ENCODE results near the gene MED13L. TPM values are rescaled to one million over a fixed set of nuclear protein-coding genes. Genes with fewer than 3 reads are reported as not detected.
A peak's percentile ranks its signal among the peaks of the same experiment; 100 is the strongest.
"Not testable (repeated sequence)": the region's sequence is repeated elsewhere in the genome, so short reads cannot be mapped to it uniquely, and the experiment has no call there.

Gene MED13L
- total RNA-seq, 1 donor from 2014 or later, result 69.3 TPM

DNA sequence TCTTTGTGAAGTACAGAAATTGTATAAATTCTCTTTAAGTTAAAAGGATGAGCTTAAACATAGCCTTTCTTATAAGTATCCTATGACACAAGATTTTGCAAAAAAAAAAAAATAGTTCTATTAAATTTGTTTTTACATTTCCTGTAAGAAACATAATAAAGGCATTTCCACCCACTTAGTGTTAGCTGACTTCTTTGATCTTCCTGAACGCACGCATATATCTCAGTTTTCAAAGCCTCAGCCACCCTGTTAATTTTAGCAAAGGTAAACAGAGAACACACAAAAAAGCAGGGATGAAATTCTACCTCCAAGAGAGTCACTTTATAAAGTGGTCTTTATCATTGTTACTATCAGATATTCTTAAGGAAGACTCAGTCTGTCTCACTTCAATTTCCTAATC, 277.9 kb downstream of the MED13L start:
- ATAC-seq, result no peak

GRCh38 chr12:115998794-115999478, 278.6 kb downstream of the MED13L start:
- ATAC-seq, result no peak

DNA sequence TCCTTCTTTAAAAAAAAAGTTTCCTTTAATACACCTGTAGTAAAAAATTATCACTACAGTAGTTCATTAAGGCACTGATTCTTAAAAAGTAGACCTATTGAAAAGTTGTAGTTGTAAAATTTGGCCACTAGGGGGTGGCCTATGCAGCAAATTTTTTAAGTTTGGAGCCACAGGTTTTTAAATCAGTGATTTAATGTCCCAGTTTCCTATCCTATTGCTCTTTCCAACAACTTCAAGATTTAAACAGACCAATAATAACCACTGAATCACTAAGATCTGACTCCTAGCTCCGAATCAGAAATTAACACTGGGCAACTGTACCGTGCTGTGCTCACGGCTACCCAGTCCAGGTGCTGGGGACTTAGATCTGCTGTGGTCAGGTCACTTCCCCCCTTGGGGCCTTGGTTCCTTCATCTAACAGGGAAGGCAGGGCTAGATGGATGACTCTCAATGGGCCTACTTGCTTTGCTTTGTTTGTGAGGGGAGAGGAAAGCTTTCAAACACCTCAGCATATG, 279.3 kb downstream of the MED13L start:
- ATAC-seq, result peak; percentile 38

DNA sequence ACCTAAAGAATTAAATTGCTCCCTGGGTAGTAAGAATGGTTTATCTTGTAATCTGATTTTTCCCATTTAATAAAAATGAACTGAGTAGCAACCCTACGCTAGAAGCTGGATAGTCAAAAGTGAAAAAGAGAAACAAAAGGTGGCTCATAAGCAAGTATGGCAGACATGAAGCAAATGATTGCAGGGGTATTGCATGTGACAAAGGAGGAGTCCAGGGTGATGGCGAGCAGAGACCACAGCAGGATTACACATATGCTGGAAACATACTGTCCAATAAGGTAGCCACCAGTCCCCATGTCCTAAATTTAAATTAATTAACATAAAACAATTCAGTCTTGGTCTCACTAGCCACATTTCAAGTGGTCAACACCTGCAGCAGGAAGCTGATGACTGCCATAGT, 283.8 kb downstream of the MED13L start:
- ATAC-seq, result no peak

DNA sequence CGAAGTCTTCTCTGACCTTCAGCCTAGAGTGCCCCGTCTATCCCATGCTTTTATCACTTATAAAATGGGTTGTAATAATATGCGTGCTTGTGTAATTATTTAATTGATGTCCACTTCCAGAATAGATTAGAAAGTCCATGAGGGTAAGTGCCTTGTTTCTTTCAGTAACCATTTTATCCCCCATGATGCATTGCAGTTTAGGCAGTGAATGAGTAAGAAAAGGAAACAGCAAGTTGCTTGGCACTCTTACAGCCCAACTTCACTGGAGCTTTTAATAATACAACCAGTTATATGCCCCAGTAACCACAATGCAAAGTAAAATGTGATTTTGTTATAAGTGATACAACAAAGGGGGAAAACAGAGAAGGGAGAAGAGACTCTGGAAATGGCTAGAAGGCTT, 287.3 kb downstream of the MED13L start:
- ATAC-seq, result no peak

GRCh38 chr12:115988625-115989563, 288.6 kb downstream of the MED13L start:
- no peak for ATAC-seq

- ATAC-seq, result no peak
Measured at GRCh38 chr12:115988212-115988611, 289.3 kb downstream of the MED13L start.

DNA sequence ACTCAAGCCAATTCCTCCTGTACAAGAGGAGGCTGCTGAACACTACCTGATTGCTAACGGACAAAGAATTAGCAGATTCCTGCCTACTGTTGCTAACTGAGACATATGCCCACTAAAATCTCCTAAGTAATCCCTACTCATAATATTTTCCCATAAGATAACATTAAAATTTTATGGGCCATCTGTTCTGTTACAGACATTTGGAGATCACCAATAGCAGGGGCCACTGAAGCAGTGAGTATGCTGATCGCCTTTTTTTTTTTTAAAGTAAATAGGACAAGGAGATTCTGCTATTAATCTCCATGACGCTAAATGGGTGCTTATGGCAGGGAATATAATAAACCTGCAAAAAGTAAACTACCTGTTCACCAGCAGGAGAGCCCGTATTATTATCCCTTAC, 292.9 kb downstream of the MED13L start:
- no peak for ATAC-seq

DNA sequence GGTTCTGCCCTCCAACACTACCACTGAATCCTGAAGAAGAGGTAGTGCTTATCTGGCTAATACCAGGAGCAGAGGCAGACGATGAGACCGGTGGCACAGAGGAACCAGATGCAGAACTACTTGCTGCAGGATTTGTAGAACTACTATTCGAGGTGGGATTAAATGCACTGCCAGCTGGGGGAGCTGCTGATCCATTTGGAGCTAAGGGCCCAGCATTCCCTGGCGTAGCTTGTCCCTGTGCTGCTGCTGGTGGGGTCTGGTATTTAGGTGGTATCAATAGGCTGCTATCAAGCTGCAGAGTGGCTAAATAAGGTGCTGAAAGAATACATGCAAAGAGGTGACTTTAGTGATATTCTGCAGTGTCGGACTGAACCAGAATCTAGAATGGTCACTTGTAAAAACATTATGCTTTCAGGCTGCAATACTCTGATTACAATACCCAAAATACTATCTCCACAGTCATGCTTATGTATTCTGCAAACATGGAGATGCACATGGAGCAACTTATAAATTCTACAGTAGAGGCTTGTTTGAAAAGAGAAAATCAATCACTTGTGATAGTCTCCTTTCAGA, 294.2 kb downstream of the MED13L start:
- ATAC-seq, result no peak

DNA sequence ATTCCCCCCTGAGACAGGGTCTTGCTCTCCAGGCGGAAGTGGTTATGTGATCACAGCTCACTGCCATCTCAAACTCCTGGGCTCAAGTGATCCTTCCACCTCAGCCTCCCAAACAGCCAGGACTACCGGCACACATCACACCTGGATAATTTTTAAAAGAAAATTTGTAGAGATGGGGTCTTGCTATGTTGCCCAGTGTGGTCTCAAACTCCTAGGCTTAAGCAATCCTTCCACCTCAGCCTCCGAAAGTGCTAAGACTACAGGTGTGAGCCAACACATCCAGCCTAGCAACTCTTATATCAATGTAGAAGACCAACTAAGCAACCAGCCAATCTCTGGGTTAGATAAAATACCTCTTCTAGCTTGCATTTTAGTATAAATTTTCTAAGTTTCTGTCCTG, 297.2 kb downstream of the MED13L start:
- ATAC-seq, result no peak

- ATAC-seq, result no peak
Measured at GRCh38 chr12:115979851-115980250, 297.6 kb downstream of the MED13L start.

DNA sequence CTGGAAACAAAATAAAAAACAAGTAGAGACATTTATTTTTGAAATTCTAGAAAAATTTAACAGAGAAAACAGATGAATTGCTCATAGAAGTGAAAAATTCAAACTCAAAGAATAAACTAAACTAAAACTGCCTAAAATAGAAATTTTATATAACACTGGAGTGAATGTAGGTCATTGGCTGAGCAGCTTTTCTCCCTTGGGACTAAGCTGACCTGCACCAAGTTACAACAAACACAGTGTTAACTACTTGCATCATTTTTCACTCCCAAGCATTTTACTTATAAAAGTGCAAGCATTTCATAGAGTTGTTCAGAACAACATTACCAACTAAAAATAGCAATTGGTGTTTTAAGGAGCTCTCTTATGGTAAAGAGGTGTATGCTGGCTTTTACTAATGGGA, 298.1 kb downstream of the MED13L start:
- ATAC-seq, result no peak

DNA sequence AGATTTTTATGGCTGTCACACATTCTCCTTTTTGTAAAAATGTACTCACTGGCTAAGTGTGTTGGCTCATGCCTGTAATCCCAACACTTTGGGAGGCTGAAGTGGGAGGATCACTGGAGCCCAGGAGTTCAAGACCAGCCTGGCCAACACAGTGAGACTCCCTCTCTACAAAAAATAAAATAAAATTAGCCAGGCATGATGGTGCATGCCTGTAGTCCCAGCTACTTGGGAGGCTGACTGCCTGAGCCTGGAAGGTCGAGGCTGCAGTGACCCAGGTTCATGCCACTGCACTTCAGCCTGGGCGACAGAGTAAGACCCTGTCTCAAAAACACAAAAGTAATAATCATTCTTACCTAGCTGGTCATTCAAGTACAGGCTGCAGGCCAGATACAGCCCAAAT, 300.7 kb downstream of the MED13L start:
- not testable (repeated sequence) for ATAC-seq

DNA sequence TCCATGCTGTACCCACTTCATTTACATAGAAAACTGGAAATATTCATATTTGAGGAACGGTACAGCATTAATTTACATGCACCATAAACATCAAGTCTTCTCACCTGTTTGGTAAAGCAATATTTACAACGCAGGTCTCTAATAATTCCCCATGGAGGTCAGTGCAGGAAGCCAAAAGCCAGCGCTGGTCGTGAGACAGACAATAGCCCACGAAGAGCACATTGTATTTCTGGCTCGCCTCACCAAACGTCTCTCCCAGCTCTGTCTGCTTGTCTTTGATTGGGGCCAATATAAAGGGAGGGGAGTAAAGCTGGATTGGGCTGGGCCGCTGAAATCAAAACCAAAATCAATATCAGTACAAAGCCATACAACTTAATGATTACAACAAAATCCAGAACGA, 302.1 kb downstream of the MED13L start:
- ATAC-seq, result no peak

GRCh38 chr12:115973968-115974724, 303.3 kb downstream of the MED13L start:
- ATAC-seq, result no peak

- no peak for ATAC-seq
Measured at GRCh38 chr12:115973066-115973465, 304.4 kb downstream of the MED13L start.

DNA sequence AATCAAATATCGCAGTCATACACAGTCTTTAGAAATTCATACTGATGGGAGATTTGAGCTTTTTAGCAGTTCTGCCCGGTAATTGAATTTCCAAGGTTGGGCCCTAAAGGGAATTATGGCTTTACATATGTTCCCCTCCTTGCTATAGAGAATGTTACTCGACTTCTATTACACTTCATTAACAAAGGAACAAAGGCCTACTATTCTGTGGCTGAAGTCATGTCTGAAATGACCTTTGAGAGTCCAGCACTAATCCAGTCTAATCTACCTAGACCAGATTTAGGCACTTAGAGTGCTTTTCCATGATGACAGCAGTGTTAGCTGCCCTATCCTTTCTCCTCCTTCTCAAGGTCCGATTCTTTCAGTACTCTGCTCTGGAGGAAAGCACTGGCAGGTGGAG, 305.3 kb downstream of the MED13L start:
- no peak for ATAC-seq

GRCh38 chr12:115968211-115968610, 309.3 kb downstream of the MED13L start:
- ATAC-seq, result no peak

DNA sequence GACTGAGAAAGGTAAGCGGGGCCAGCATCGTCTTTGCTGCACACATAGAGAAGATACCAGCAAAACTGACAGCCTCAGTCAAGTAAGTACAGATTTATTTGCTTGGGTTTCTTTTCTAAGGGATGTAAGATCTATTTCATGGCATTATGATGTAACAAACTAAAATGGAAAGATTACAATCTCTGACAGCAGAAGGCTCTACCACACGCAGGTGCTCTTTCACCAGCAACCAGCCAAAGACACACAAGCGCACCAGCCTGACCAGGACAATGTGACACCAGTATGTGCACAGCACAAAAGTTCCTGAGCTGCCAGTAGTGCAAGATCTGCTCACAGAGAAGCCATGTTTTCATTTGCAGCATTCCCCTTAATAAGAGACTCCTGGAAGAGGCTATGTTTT, 311.1 kb downstream of the MED13L start:
- no peak for ATAC-seq

DNA sequence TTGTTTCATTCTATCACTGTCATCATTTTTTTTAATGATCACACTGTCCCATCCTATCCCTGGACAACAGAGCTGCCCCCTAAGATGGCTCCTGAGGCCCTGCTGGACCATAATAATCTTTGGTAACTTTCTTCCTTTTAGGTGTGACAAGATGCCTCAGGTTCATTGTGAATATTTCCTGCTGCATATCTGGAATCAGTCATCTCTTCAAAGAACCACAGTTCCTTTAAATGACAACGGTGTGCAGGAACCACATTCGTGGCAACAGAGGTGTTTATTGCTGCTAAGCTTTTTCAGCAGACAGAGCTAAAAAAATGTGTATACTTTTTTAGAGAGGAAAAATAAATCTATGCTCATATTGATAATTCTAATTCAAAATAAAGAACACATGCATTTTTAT, 312.9 kb downstream of the MED13L start:
- no peak for ATAC-seq

- no peak for ATAC-seq
Measured at GRCh38 chr12:115964214-115964613, 313.3 kb downstream of the MED13L start.

- no peak for ATAC-seq
Measured at GRCh38 chr12:115962216-115962615, 315.3 kb downstream of the MED13L start.

Data from esophagus mucosa (tissue), 1 donor.